Measurements from ENCODE around the gene SORBS1. TPM values are rescaled to one million over a fixed set of nuclear protein-coding genes. Genes with fewer than 3 reads are reported as not detected.

The SORBS1 gene
- total RNA-seq, 1 experiment from 2014 or later, result 4.1 TPM

GRCh38 chr10:95540514-95541052 lies 20.6 kb downstream of the SORBS1 start:
- no peak overlapping the region for H3K9ac ChIP-seq (ENCODE audit: low read length)
- H3K4me2 ChIP-seq (ENCODE audit: low read length), result no peak overlapping the region
- no peaks in the 10 kb centered on the region for H3K9me2 ChIP-seq (replicated peaks; ENCODE audit: low read length)
- H2AFZ ChIP-seq (ENCODE audit: low read length), result no peak overlapping the region
- no peaks in the 10 kb centered on the region for H3F3A ChIP-seq (ENCODE audit: low read length, unreplicated experiment)
- H3K27ac ChIP-seq (ENCODE audit: low read length), result no peak overlapping the region
- H3K4me3 ChIP-seq (ENCODE audit: low read length), result no peak overlapping the region
- ChIA-PET CTCF (no interaction called here), POLR2A (ENCODE audit: unreplicated experiment) (interaction anchor here (0.6 kb wide), 1 partner anchor 96 kb away, joined by 3 read pairs; no protein-coding TSS in a partner anchor)
- no peaks in the 10 kb centered on the region for H3K9me3 ChIP-seq (ENCODE audit: low read length)
- DNase-seq (no peak), ATAC-seq (no peak)
- BruUV-seq (replicated peaks), result no TSS peak
- H3K4me1 ChIP-seq (ENCODE audit: insufficient read depth, low read length), result peaks cover 13% of the 10 kb centered on the region
- TF ChIP-seq CTCF (conservative IDR thresholded peaks at IDR 0.05; ENCODE audit: low read depth, low read length) (no peak), EZH2phosphoT487 (IDR thresholded peaks at IDR 0.05; ENCODE audit: borderline replicate concordance, low read length) (no peak), EZH2 (IDR thresholded peaks at IDR 0.05; ENCODE audit: low read length, unreplicated experiment) (no peak)
- intact Hi-C loops (cut with micrococcal nuclease), result no loop called here
- H3K27me3 ChIP-seq (ENCODE audit: low read length), result no peaks in the 10 kb centered on the region
- no peaks in the 10 kb centered on the region for H3K79me2 ChIP-seq (ENCODE audit: low read length)
- no peaks in the 10 kb centered on the region for H3K36me3 ChIP-seq (ENCODE audit: low read depth, low read length)
- no peaks in the 10 kb centered on the region for H4K20me1 ChIP-seq (ENCODE audit: low read length)

- Histone ChIP-seq H3K27ac (ENCODE audit: low read length) (no peak overlapping the region), H3K9ac (ENCODE audit: low read length) (no peak overlapping the region), H4K20me1 (ENCODE audit: low read length) (no peaks in the 10 kb centered on the region), H2AFZ (ENCODE audit: low read length) (no peak overlapping the region), H3K27me3 (ENCODE audit: low read length) (no peaks in the 10 kb centered on the region), H3K79me2 (ENCODE audit: low read length) (no peaks in the 10 kb centered on the region), H3F3A (ENCODE audit: low read length, unreplicated experiment) (no peaks in the 10 kb centered on the region), H3K4me2 (ENCODE audit: low read length) (no peak overlapping the region), H3K4me3 (ENCODE audit: low read length) (no peak overlapping the region), H3K9me2 (replicated peaks; ENCODE audit: low read length) (no peaks in the 10 kb centered on the region), H3K36me3 (ENCODE audit: low read depth, low read length) (no peaks in the 10 kb centered on the region), H3K9me3 (ENCODE audit: low read length) (no peaks in the 10 kb centered on the region), H3K4me1 (ENCODE audit: insufficient read depth, low read length) (peaks cover 13% of the 10 kb centered on the region)
- DNase-seq (no peak), ATAC-seq (no peak)
- TF ChIP-seq EZH2 (IDR thresholded peaks at IDR 0.05; ENCODE audit: low read length, unreplicated experiment) (no peak), EZH2phosphoT487 (IDR thresholded peaks at IDR 0.05; ENCODE audit: borderline replicate concordance, low read length) (no peak), CTCF (conservative IDR thresholded peaks at IDR 0.05; ENCODE audit: low read depth, low read length) (no peak)
- ChIA-PET CTCF (no interaction called here), POLR2A (ENCODE audit: unreplicated experiment) (interaction anchor here (0.6 kb wide), 1 partner anchor 95 kb away, joined by 3 read pairs; no protein-coding TSS in a partner anchor)
- intact Hi-C loops (cut with micrococcal nuclease), result no loop called here
- BruUV-seq (replicated peaks), result no TSS peak
These were observed 21.4 kb downstream of the SORBS1 start for GRCh38 chr10:95539560-95540284.

GRCh38 chr10:95538412-95538811 lies 22.8 kb downstream of the SORBS1 start:
- Histone ChIP-seq H3F3A (ENCODE audit: low read length, unreplicated experiment) (no peaks in the 10 kb centered on the region), H3K4me2 (ENCODE audit: low read length) (no peak overlapping the region), H3K27me3 (ENCODE audit: low read length) (no peaks in the 10 kb centered on the region), H3K79me2 (ENCODE audit: low read length) (no peaks in the 10 kb centered on the region), H3K9me3 (ENCODE audit: low read length) (no peaks in the 10 kb centered on the region), H3K36me3 (ENCODE audit: low read depth, low read length) (no peaks in the 10 kb centered on the region), H2AFZ (ENCODE audit: low read length) (no peak overlapping the region), H3K9ac (ENCODE audit: low read length) (no peak overlapping the region), H3K4me1 (ENCODE audit: insufficient read depth, low read length) (peaks cover 13% of the 10 kb centered on the region), H3K27ac (ENCODE audit: low read length) (no peak overlapping the region), H4K20me1 (ENCODE audit: low read length) (no peaks in the 10 kb centered on the region), H3K9me2 (replicated peaks; ENCODE audit: low read length) (no peaks in the 10 kb centered on the region), H3K4me3 (ENCODE audit: low read length) (no peak overlapping the region)
- CTCF ChIA-PET, result no interaction called here
- BruUV-seq (replicated peaks), result no TSS peak
- POLR2A ChIA-PET (ENCODE audit: unreplicated experiment), result no interaction called here
- intact Hi-C loops (cut with micrococcal nuclease), result no loop called here
- TF ChIP-seq EZH2phosphoT487 (IDR thresholded peaks at IDR 0.05; ENCODE audit: borderline replicate concordance, low read length) (no peak), EZH2 (IDR thresholded peaks at IDR 0.05; ENCODE audit: low read length, unreplicated experiment) (no peak), CTCF (conservative IDR thresholded peaks at IDR 0.05; ENCODE audit: low read depth, low read length) (no peak)
- ATAC-seq (no peak), DNase-seq (no peak)
